Dendritic cell treated with granulocyte-macrophage colony-stimulating factor and Interleukin-4, amounts not matched to agents 40 ng/mL and 50 ng/mL, for 4 days (primary cell): ENCODE data around the gene REC8.

Experiments
- H3K27ac Mint-ChIP-seq: one replicate; pipeline ENCODE4 v1.8.0; 2022; ENCODE audit warnings: mild to moderate bottlenecking, mixed read lengths
- H3K27me3 Mint-ChIP-seq: one replicate; pipeline ENCODE4 v1.8.0; 2022; ENCODE audit warnings: mild to moderate bottlenecking, mixed read lengths
- H3K36me3 Mint-ChIP-seq: one replicate; pipeline ENCODE4 v1.8.0; 2022; ENCODE audit warnings: low read depth, mixed read lengths
- H3K4me1 Mint-ChIP-seq: one replicate; pipeline ENCODE4 v1.8.0; 2022; ENCODE audit warnings: low read depth, mixed read lengths
- H3K4me3 Mint-ChIP-seq: one replicate; pipeline ENCODE4 v1.8.0; 2022; ENCODE audit warnings: mild to moderate bottlenecking, moderate library complexity, mixed read lengths
- H3K9me3 Mint-ChIP-seq: one replicate; pipeline ENCODE4 v1.8.0; 2022; ENCODE audit warnings: mixed read lengths
- intact Hi-C: fragments of 100-400 bp; cut with micrococcal nuclease; formaldehyde crosslinking; loops from one replicate; pipeline ENCODE4 v1.15.0; 2022

Gene REC8

GRCh38 chr14:24135584-24135833 lies 36.4 kb upstream of the REC8 start:
- H3K27me3 Mint-ChIP-seq: no peaks in the 10 kb centered on the region
- H3K4me3 Mint-ChIP-seq: peak overlapping the region; percentile 85
- H3K4me1 Mint-ChIP-seq: peaks cover 64% of the 10 kb centered on the region
- H3K27ac Mint-ChIP-seq: peak overlapping the region; percentile 76
- H3K9me3 Mint-ChIP-seq: no peaks in the 10 kb centered on the region
- intact Hi-C loops: no loop called here
- peaks cover 60% of the 10 kb centered on the region for H3K36me3 Mint-ChIP-seq

GRCh38 chr14:24135834-24136683 lies 35.8 kb upstream of the REC8 start, which contains the start of gene PSME1:
TSS of gene PSME1 (plus strand) at chr14:24136194. CDS start at chr14:24136263, 69 bp downstream.
- Mint-ChIP-seq H3K36me3 (peaks cover 61% of the 10 kb centered on the region), H3K4me1 (peaks cover 64% of the 10 kb centered on the region), H3K4me3 (peak within 1 kb of the TSS; percentile 85), H3K27me3 (no peaks in the 10 kb centered on the region), H3K9me3 (no peaks in the 10 kb centered on the region), H3K27ac (peak within 1 kb of the TSS; percentile 76)
- intact Hi-C loops: loop anchor here (1.0 kb wide), 1 partner anchor 21 kb away; no protein-coding TSS in a partner anchor

- H3K4me1 Mint-ChIP-seq: peaks cover 62% of the 10 kb centered on the region
- intact Hi-C loops: loop anchor here (1.0 kb wide), 1 partner anchor 22 kb away; no protein-coding TSS in a partner anchor
- no peaks in the 10 kb centered on the region for H3K27me3 Mint-ChIP-seq
- H3K4me3 Mint-ChIP-seq: peak overlapping the region; percentile 85
- H3K36me3 Mint-ChIP-seq: peaks cover 57% of the 10 kb centered on the region
- H3K27ac Mint-ChIP-seq: peak overlapping the region; percentile 76
- H3K9me3 Mint-ChIP-seq: no peaks in the 10 kb centered on the region
Observed at GRCh38 chr14:24136684-24137528, 35.0 kb upstream of the REC8 start.

- H3K9me3 Mint-ChIP-seq: no peaks in the 10 kb centered on the region
- peaks cover 66% of the 10 kb centered on the region for H3K4me1 Mint-ChIP-seq
- H3K27ac Mint-ChIP-seq: peak overlapping the region; percentile 76
- intact Hi-C loops: no loop called here
- no peak overlapping the region for H3K4me3 Mint-ChIP-seq
- H3K36me3 Mint-ChIP-seq: peaks cover 52% of the 10 kb centered on the region
- H3K27me3 Mint-ChIP-seq: no peaks in the 10 kb centered on the region
Observed at GRCh38 chr14:24137529-24138395, 34.1 kb upstream of the REC8 start.

GRCh38 chr14:24138396-24139271 lies 33.2 kb upstream of the REC8 start:
- Mint-ChIP-seq H3K9me3 (no peaks in the 10 kb centered on the region), H3K27me3 (no peaks in the 10 kb centered on the region), H3K4me3 (no peak overlapping the region), H3K27ac (peak overlapping the region; percentile 76), H3K4me1 (peaks cover 67% of the 10 kb centered on the region), H3K36me3 (peaks cover 57% of the 10 kb centered on the region)
- intact Hi-C loops: no loop called here

- no peaks in the 10 kb centered on the region for H3K27me3 Mint-ChIP-seq
Observed at GRCh38 chr14:24139272-24139934, 32.5 kb upstream of the REC8 start.

GRCh38 chr14:24141097-24141880 lies 30.6 kb upstream of the REC8 start, which contains the start of gene EMC9:
TSS of gene EMC9 (minus strand) at chr14:24141591. CDS start at chr14:24141304, 287 bp downstream.
- H3K36me3 Mint-ChIP-seq: peaks cover 81% of the 10 kb centered on the region
- intact Hi-C loops: loop anchor here (1.0 kb wide), 1 partner anchor 27 kb away; the partner anchor contains the start of genes DCAF11 and NRL
- no peaks in the 10 kb centered on the region for H3K9me3 Mint-ChIP-seq
- H3K4me3 Mint-ChIP-seq: peak within 1 kb of the TSS; percentile 95
- no peaks in the 10 kb centered on the region for H3K27me3 Mint-ChIP-seq
- H3K27ac Mint-ChIP-seq: peak within 1 kb of the TSS; percentile 86
- H3K4me1 Mint-ChIP-seq: peaks cover 82% of the 10 kb centered on the region

More at GRCh38 chr14:24139272-24139934, 32.5 kb upstream of the REC8 start:
- no peaks in the 10 kb centered on the region for H3K9me3 Mint-ChIP-seq
- H3K27ac Mint-ChIP-seq: peak overlapping the region; percentile 42
- peaks cover 72% of the 10 kb centered on the region for H3K4me1 Mint-ChIP-seq
- intact Hi-C loops: no loop called here
- H3K4me3 Mint-ChIP-seq: no peak overlapping the region
- H3K36me3 Mint-ChIP-seq: peaks cover 65% of the 10 kb centered on the region

- intact Hi-C loops: no loop called here
- Mint-ChIP-seq H3K36me3 (peaks cover 80% of the 10 kb centered on the region), H3K27ac (no peak overlapping the region), H3K4me1 (peaks cover 69% of the 10 kb centered on the region), H3K27me3 (no peaks in the 10 kb centered on the region), H3K9me3 (no peaks in the 10 kb centered on the region), H3K4me3 (no peak overlapping the region)
Observed at GRCh38 chr14:24143511-24143910, 28.4 kb upstream of the REC8 start.

GRCh38 chr14:24144451-24144850 lies 27.4 kb upstream of the REC8 start:
- Mint-ChIP-seq H3K4me1 (peaks cover 69% of the 10 kb centered on the region), H3K36me3 (peaks cover 80% of the 10 kb centered on the region), H3K4me3 (no peak overlapping the region), H3K9me3 (no peaks in the 10 kb centered on the region), H3K27ac (no peak overlapping the region), H3K27me3 (no peaks in the 10 kb centered on the region)
- intact Hi-C loops: no loop called here

- H3K27me3 Mint-ChIP-seq: no peaks in the 10 kb centered on the region
- H3K9me3 Mint-ChIP-seq: no peaks in the 10 kb centered on the region
- peaks cover 84% of the 10 kb centered on the region for H3K36me3 Mint-ChIP-seq
- intact Hi-C loops: no loop called here
- peaks cover 69% of the 10 kb centered on the region for H3K4me1 Mint-ChIP-seq
- peak overlapping the region; percentile 98 for H3K4me3 Mint-ChIP-seq
- peak overlapping the region; percentile 91 for H3K27ac Mint-ChIP-seq
Observed at GRCh38 chr14:24145219-24145618, 26.7 kb upstream of the REC8 start.

- peaks cover 67% of the 10 kb centered on the region for H3K4me1 Mint-ChIP-seq
- no peaks in the 10 kb centered on the region for H3K27me3 Mint-ChIP-seq
- intact Hi-C loops: loop anchor here (2.0 kb wide), 2 partner anchors 43 to 87 kb away; partner anchors contain the start of genes GMPR2, IPO4 and NEDD8
- no peaks in the 10 kb centered on the region for H3K9me3 Mint-ChIP-seq
- H3K27ac Mint-ChIP-seq: peak overlapping the region; percentile 91
- H3K36me3 Mint-ChIP-seq: peaks cover 85% of the 10 kb centered on the region
- peak overlapping the region; percentile 98 for H3K4me3 Mint-ChIP-seq
Observed at GRCh38 chr14:24145690-24146452, 26.0 kb upstream of the REC8 start.
